ENCODE data around the gene CIROP. TPM values are rescaled to one million over a fixed set of nuclear protein-coding genes. Genes with fewer than 3 reads are reported as not detected.

CIROP gene
- total RNA-seq, 1 donor from 2014 or later = not detected

DNA sequence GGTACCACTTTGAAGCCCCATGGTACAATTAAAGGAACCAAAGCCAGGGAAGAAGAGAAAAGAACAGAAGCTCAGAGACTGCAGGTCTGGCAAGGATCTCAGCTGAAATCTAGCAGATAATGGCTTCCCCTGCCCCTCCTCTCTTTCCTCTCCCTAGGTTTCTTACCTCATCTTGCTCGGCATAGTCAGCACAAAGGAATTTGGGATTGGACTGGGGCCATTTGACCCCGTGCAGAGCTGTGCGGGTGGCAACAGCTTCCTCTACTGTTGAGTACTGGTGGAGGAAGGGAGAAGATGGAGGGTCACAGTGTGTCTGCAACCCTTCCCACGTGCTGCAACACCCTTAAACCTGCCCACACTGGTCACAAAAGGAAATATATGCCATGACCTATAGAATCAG, 42.8 kb downstream of the CIROP start:
- no peak overlapping the region for H3K4me3 Mint-ChIP-seq (ENCODE audit: unreplicated experiment)
- no peak for DNase-seq
- H3K9me3 Mint-ChIP-seq (ENCODE audit: unreplicated experiment) = peaks cover 5% of the 10 kb centered on the region
- H3K27me3 Mint-ChIP-seq (ENCODE audit: unreplicated experiment) = peaks cover 15% of the 10 kb centered on the region
- H3K36me3 Mint-ChIP-seq (ENCODE audit: unreplicated experiment) = peaks cover 3% of the 10 kb centered on the region
- no peak overlapping the region for H3K27ac Mint-ChIP-seq (ENCODE audit: unreplicated experiment)
- TF ChIP-seq, protein P1, sequence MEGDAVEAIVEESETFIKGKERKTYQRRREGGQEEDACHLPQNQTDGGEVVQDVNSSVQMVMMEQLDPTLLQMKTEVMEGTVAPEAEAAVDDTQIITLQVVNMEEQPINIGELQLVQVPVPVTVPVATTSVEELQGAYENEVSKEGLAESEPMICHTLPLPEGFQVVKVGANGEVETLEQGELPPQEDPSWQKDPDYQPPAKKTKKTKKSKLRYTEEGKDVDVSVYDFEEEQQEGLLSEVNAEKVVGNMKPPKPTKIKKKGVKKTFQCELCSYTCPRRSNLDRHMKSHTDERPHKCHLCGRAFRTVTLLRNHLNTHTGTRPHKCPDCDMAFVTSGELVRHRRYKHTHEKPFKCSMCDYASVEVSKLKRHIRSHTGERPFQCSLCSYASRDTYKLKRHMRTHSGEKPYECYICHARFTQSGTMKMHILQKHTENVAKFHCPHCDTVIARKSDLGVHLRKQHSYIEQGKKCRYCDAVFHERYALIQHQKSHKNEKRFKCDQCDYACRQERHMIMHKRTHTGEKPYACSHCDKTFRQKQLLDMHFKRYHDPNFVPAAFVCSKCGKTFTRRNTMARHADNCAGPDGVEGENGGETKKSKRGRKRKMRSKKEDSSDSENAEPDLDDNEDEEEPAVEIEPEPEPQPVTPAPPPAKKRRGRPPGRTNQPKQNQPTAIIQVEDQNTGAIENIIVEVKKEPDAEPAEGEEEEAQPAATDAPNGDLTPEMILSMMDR (IDR thresholded peaks at IDR 0.05; ENCODE audit: partially characterized antibody, unreplicated experiment) = no peak
- H3K4me1 Mint-ChIP-seq (ENCODE audit: low read depth, unreplicated experiment) = peaks cover 10% of the 10 kb centered on the region

DNA sequence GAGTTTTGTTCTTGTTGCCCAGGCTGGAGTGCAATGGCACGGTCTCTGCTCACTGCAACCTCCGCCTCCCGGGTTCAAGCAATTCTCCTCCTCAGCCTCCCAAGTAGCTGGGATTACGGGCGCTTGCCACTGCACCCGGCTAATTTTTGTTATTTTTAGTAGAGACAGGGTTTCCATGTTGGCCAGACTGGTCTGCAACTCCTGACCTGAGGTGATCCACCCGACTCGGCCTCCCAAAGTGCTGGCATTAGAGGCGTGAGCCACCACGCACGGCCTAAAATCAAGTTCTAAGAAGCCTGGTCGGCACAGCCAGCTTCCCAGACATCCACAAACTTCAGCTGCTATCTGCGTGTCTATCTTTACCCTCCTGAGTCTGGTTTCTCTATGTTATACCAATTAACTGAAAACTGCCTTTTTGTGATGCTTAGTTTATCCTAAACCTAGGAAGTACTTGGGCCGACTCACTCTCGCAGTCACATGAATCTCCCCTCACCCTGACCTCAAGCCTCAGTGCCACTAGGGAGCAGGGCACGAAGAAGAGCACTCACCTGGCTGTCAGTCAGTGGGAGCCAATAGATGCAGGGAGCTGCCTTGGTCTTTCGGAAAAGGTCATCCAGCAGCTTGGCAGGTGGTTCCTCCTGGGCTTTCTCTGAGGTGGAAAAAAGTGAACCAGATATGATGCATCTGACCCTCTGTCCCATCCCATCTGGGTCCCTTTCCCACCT, 44.1 kb downstream of the CIROP start:
- Mint-ChIP-seq H3K9me3 (ENCODE audit: unreplicated experiment) (peaks cover 6% of the 10 kb centered on the region), H3K36me3 (ENCODE audit: unreplicated experiment) (no peaks in the 10 kb centered on the region), H3K27me3 (ENCODE audit: unreplicated experiment) (peaks cover 21% of the 10 kb centered on the region), H3K27ac (ENCODE audit: unreplicated experiment) (no peak overlapping the region), H3K4me1 (ENCODE audit: low read depth, unreplicated experiment) (peaks cover 13% of the 10 kb centered on the region), H3K4me3 (ENCODE audit: unreplicated experiment) (no peak overlapping the region)
- TF ChIP-seq, protein P1 (IDR thresholded peaks at IDR 0.05; ENCODE audit: partially characterized antibody, unreplicated experiment) = no peak
- DNase-seq = no peak

DNA sequence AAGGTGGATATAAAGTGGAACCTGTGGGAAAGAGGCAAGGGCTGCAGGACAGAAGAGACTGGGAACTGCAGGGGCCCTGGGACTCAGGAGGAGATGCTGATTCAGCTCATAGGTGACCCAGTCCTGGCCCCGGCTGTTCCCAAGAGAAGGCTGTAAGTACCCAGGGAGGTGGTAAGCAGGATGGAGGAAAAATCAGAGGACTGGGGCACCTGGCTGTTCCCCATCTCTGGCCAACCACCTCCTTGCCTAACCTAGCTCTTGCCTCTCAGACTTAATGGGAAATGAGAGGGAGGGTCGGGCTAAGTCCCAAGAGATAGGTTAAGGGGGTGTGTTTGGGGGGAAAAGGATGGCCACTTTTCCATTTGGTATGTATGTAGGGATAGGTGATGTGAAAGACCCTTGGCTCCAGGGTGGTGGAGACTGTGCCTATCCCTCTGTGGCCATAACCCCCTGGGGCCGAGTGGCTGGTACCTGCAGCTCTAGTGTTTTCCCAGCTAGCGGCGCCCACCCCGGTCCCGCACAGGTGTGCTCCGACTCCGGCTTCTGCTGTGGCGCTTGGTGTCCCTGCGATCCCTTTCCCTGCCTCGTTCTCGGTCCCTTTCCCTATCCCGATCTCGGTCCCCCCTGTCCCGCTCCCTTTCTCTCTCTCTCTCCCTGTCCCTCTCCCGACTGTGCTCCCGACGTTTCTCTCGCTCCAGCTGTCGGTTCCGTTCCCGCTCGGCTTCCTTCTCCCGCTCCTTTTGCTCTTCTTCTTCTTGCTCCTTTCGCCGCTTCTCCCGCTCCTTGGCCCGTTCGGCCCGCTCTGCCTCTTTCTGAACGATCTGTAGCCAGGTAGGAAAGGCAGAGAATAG, 45.9 kb downstream of the CIROP start:
- Mint-ChIP-seq H3K27me3 (ENCODE audit: unreplicated experiment) (peaks cover 20% of the 10 kb centered on the region), H3K4me3 (ENCODE audit: unreplicated experiment) (peak overlapping the region; percentile 81), H3K27ac (ENCODE audit: unreplicated experiment) (peak overlapping the region; percentile 30), H3K9me3 (ENCODE audit: unreplicated experiment) (peaks cover 7% of the 10 kb centered on the region), H3K4me1 (ENCODE audit: low read depth, unreplicated experiment) (peaks cover 25% of the 10 kb centered on the region), H3K36me3 (ENCODE audit: unreplicated experiment) (no peaks in the 10 kb centered on the region)
- no peak for DNase-seq
- TF ChIP-seq, protein P1 (IDR thresholded peaks at IDR 0.05; ENCODE audit: partially characterized antibody, unreplicated experiment) = no peak

DNA sequence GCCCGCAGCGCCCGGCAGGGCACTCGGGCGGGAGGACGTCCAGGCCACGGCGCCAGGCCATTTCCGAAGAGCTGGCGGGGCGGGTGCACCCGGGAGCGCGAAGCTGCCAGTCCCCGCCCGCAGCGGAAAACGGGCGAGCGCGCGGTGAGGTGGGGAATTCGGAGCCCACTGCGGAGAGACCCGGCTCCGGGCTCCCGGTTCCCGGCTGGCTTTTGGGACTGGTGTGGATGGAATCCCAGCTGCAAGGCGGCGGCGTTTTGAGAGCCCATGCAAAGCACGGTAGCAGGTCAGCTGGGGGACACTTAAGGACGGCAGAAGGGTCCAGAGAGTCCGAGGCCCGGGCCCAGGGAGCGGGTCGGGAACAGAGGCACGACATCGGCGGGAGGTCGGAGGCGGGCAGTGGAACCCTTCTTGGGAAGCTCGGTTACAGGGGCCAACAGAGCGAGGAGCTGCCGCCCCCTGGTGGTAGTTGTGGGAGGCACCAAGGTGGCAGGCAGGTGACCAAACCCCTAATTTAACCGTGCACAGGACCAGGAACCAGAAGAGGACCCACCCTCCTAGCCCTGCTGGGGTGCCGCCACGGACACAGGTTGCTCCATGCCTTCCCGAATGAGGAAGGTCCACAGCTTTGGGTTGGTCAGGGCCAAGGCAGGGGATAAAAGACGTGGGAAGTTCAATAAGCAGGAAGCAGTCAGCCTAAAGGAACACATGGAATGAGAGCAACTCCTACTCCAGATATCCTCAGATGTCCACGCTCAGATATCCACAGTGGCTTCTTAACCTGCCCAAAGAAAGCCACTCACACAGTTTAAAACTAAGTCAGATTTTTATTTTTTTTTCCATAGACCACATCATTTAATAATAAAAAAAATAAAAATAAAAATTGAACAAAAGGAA, 46.8 kb downstream of the CIROP start:
- peak; percentile 96 for DNase-seq
- Mint-ChIP-seq H3K4me1 (ENCODE audit: low read depth, unreplicated experiment) (peaks cover 33% of the 10 kb centered on the region), H3K27ac (ENCODE audit: unreplicated experiment) (peak overlapping the region; percentile 77), H3K4me3 (ENCODE audit: unreplicated experiment) (peak overlapping the region; percentile 81), H3K27me3 (ENCODE audit: unreplicated experiment) (peaks cover 20% of the 10 kb centered on the region), H3K36me3 (ENCODE audit: unreplicated experiment) (no peaks in the 10 kb centered on the region), H3K9me3 (ENCODE audit: unreplicated experiment) (peaks cover 6% of the 10 kb centered on the region)
- TF ChIP-seq, protein P1 (IDR thresholded peaks at IDR 0.05; ENCODE audit: partially characterized antibody, unreplicated experiment) = peak; percentile 96

Data from glutamatergic neuron (in vitro differentiated cells).